LNCAP (cell line): ENCODE measurements around the gene TBCEL.
A peak's percentile ranks its signal among the peaks of the same experiment; 100 is the strongest.

Experiments used
- CTCF ChIP-seq: fragments of 450-650 bp; IDR thresholded peaks from 2 replicates; pipeline ENCODE4 v1.5.1; 2017; ENCODE audit warnings: mild to moderate bottlenecking

TBCEL gene

DNA sequence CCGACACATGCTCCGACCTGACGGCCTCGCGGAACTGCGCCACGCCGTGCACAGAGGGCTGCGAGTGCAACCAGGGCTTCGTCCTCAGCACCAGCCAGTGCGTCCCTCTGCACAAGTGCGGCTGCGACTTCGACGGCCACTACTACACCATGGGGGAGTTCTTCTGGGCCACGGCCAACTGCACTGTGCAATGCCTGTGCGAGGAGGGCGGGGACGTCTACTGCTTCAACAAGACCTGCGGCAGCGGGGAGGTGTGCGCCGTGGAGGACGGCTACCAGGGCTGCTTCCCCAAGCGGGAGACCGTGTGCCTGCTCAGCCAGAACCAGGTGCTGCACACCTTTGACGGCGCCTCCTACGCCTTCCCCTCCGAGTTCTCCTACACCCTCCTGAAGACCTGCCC is 103.9 kb downstream of the TBCEL start:
- no peak for TF ChIP-seq CTCF

DNA sequence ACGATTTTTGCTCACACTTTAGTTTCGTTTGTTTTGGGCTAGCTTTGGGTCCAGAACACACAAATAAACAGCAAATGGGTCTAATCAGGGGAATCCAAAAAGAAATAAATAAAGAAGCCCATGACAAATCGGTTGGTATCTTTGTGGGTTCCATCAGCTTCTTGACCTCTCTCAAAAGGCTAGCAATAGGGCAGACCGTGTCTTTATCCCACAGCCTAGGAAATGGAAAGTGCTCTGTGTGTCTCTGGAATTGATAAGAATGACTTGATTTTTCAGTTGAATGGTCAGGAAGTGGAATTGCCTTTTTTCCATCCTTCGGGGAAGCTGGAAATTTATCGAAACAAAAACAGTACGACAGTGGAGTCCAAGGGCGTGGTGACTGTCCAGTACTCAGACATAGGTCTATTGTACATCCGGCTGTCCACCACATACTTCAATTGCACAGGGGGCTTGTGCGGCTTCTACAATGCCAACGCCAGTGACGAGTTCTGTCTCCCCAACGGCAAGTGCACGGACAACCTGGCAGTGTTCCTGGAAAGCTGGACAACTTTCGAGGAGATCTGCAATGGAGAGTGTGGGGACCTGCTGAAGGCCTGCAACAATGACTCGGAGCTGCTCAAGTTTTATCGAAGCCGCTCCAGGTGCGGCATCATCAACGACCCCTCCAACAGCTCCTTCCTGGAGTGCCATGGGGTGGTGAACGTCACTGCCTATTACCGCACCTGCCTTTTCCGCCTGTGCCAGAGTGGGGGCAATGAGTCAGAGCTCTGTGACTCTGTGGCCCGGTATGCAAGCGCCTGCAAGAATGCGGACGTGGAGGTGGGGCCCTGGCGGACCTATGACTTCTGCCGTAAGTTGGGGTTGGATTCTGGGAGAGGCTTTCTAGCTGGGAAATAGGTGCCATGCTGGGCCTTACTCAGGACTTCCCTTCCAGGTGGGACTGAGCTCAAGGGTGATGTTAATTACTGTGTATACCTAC is 105.7 kb downstream of the TBCEL start:
- TF ChIP-seq CTCF = no peak

DNA sequence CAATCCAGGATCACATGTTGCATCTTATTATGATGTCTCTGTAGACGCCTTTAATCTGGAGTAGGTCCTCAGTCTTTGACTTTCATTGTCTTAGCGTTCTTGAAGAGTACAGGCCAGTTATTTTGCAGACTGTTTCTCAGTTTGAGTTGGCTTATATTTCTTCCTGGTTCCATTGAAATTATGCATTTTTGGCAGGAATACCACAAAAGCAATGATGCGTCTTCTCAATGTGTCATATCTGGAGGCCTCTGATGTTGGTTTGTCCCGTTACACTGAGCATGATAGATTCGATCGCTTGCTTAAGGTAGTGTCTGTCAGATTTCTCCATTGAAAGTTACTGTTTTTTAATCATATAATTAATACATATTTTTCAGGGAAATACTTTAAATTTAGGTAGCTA is 107.8 kb downstream of the TBCEL start:
- TF ChIP-seq CTCF = no peak

- TF ChIP-seq CTCF = peak; percentile 21; the same call in 1 of the 2 replicates
Measured at GRCh38 chr11:121132211-121132976, 108.5 kb downstream of the TBCEL start.

DNA sequence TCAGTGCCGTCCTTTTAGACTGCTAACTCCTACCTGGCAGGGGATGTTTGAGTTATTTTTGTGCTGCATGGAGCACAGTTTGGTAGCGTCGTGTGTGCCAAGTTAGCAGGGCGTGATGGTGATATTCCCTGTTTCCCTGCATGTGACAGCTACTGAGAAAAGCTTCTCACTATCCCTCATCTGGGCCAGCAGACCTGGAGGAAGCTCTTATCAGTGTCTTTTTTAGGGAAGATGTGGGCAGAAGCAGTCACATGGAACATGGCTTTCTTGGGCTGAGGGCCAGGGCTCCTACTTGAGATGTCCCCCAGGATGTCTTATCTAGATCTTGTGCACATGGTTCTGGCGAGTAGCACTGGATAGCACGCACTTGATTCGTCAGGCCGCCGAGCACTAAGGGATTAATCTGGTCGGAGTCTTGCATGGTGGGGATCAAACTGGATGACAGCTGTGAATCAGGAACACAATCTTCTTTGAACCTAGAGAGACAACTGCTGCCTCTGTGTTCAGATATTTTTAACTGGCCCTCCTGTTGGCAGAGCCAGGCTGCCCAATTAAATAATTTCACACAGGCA is 110.9 kb downstream of the TBCEL start:
- TF ChIP-seq CTCF = no peak

GRCh38 chr11:121137005-121137404 is 113.1 kb downstream of the TBCEL start:
- no peak for TF ChIP-seq CTCF

GRCh38 chr11:121138259-121138658 is 114.4 kb downstream of the TBCEL start:
- TF ChIP-seq CTCF = no peak
